ENCODE measurements around the gene UTP11. TPM values are rescaled to one million over a fixed set of nuclear protein-coding genes. Genes with fewer than 3 reads are reported as not detected.

UTP11 gene
- 76.6 and 88.4 TPM in 2 replicates for total RNA-seq

GRCh38 chr1:38012363-38013226 is at the start of gene UTP11:
Gene UTP11, plus strand, starts transcription at chr1:38012734. Its CDS starts 69 bp downstream, at chr1:38012803.

GRCh38 chr1:38005195-38006007 is 7.1 kb upstream of the UTP11 start, which contains the start of gene FHL3:
Gene FHL3, minus strand, starts transcription at chr1:38005514. Its CDS starts 6,102 bp downstream, at chr1:37999412.

GRCh38 chr1:38046333-38046883 is 33.9 kb downstream of the UTP11 start, which contains the start of gene POU3F1:
Gene POU3F1, minus strand, starts transcription at chr1:38046793. Its CDS starts 50 bp downstream, at chr1:38046743.

Small RNA genes within 50 kb of the gene (small RNA-seq; reads per million reads assigned to genes)
- not detected for gene RNU6-510P

Other genes starting within 250 kb of the UTP11 start
- not detected in 2 replicates for gene EPHA10, start 247.6 kb upstream of the UTP11 start, total RNA-seq
- 0.43 and 0.93 TPM in 2 replicates for gene MANEAL, start 218.9 kb upstream of the UTP11 start, total RNA-seq
- gene C1orf122, start 204.9 kb upstream of the UTP11 start, total RNA-seq = 12.9 and 14.0 TPM in 2 replicates
- 17.8 and 20.2 TPM in 2 replicates for gene YRDC, start 204.5 kb upstream of the UTP11 start, total RNA-seq
- gene MTF1, start 153.1 kb upstream of the UTP11 start, total RNA-seq = 4.5 and 4.7 TPM in 2 replicates
- 20.3 and 22.3 TPM in 2 replicates for gene INPP5B, start 65.7 kb upstream of the UTP11 start, total RNA-seq
- gene SF3A3, start 22.7 kb upstream of the UTP11 start, total RNA-seq = 142 and 178 TPM in 2 replicates
- 27.7 and 30.7 TPM in 2 replicates for gene FHL3, start 7.2 kb upstream of the UTP11 start, total RNA-seq
- gene POU3F1, start 34.1 kb downstream of the UTP11 start, total RNA-seq = not detected in 2 replicates

All from thoracic aorta endothelial cell (primary cell).